ENCODE results near the gene PFDN4.

DNA sequence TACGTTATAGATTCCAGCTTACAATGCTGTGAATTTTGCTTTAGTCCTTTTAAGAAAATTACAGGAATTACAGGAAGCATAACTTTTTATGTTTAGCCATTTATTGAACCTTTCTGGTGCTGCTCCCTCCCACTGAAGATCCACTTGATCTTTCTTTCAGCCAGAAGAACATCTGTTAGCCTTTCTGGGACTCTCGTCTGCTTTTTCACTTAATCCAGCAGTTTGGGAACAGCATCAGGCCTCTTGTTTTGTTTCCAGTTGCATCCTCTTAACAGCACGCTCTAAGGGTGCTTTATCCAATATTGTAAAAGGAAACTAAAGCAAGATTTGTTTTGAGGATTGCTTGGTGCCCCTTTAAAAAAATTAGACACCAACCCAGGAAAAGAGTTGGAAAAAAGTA, 23.8 kb upstream of the PFDN4 start:
- TF ChIP-seq ZNF585B (tag by site-specific recombination; IDR thresholded peaks at IDR 0.05) (no peak), ZNF19 (tag by site-specific recombination; IDR thresholded peaks at IDR 0.05; ENCODE audit: low read depth) (no peak), TCF7L2 (IDR thresholded peaks at IDR 0.05; ENCODE audit: borderline replicate concordance, low read depth, low read length) (no peak)
- TF ChIP-seq, protein P1, sequence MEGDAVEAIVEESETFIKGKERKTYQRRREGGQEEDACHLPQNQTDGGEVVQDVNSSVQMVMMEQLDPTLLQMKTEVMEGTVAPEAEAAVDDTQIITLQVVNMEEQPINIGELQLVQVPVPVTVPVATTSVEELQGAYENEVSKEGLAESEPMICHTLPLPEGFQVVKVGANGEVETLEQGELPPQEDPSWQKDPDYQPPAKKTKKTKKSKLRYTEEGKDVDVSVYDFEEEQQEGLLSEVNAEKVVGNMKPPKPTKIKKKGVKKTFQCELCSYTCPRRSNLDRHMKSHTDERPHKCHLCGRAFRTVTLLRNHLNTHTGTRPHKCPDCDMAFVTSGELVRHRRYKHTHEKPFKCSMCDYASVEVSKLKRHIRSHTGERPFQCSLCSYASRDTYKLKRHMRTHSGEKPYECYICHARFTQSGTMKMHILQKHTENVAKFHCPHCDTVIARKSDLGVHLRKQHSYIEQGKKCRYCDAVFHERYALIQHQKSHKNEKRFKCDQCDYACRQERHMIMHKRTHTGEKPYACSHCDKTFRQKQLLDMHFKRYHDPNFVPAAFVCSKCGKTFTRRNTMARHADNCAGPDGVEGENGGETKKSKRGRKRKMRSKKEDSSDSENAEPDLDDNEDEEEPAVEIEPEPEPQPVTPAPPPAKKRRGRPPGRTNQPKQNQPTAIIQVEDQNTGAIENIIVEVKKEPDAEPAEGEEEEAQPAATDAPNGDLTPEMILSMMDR (tag by site-specific recombination; IDR thresholded peaks at IDR 0.05) = no peak

All from HEK293 (cell line).